GM19463 (cell line): ENCODE data around the gene WASHC1.
"Not testable (repeated sequence)": the region's sequence is repeated elsewhere in the genome, so short reads cannot be mapped to it uniquely, and the experiment has no call there.

Source experiments
- ATAC-seq: cut with Tn5 transposase; IDR thresholded peaks from one replicate; pipeline ENCODE4 v1.9.1; 2021; ENCODE audit warnings: mild to moderate bottlenecking, moderate library complexity; ENCODE audit not compliant: unreplicated experiment

The WASHC1 gene, protein sequence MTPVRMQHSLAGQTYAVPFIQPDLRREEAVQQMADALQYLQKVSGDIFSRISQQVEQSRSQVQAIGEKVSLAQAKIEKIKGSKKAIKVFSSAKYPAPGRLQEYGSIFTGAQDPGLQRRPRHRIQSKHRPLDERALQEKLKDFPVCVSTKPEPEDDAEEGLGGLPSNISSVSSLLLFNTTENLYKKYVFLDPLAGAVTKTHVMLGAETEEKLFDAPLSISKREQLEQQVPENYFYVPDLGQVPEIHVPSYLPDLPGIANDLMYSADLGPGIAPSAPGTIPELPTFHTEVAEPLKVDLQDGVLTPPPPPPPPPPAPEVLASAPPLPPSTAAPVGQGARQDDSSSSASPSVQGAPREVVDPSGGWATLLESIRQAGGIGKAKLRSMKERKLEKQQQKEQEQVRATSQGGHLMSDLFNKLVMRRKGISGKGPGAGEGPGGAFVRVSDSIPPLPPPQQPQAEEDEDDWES

DNA sequence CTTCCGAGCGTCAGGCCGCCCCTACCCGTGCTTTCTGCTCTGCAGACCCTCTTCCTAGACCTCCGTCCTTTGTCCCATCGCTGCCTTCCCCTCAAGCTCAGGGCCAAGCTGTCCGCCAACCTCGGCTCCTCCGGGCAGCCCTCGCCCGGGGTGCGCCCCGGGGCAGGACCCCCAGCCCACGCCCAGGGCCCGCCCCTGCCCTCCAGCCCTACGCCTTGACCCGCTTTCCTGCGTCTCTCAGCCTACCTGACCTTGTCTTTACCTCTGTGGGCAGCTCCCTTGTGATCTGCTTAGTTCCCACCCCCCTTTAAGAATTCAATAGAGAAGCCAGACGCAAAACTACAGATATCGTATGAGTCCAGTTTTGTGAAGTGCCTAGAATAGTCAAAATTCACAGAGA is at the start of gene WASHC1:
TSS of gene WASHC1 (minus strand) at position 101 of the 400 bp plus-strand sequence. CDS start 4,457 bp downstream, outside the sequence.
- ATAC-seq, result not testable (repeated sequence)

GRCh38 chr9:78333-78732 is 49.1 kb upstream of the WASHC1 start:
- not testable (repeated sequence) for ATAC-seq

- not testable (repeated sequence) for ATAC-seq
Measured at GRCh38 chr9:76389-76788, 47.1 kb upstream of the WASHC1 start.

GRCh38 chr9:73900-74525 is 44.8 kb upstream of the WASHC1 start:
- not testable (repeated sequence) for ATAC-seq

GRCh38 chr9:73076-73899 is 44.0 kb upstream of the WASHC1 start:
- ATAC-seq, result not testable (repeated sequence)

DNA sequence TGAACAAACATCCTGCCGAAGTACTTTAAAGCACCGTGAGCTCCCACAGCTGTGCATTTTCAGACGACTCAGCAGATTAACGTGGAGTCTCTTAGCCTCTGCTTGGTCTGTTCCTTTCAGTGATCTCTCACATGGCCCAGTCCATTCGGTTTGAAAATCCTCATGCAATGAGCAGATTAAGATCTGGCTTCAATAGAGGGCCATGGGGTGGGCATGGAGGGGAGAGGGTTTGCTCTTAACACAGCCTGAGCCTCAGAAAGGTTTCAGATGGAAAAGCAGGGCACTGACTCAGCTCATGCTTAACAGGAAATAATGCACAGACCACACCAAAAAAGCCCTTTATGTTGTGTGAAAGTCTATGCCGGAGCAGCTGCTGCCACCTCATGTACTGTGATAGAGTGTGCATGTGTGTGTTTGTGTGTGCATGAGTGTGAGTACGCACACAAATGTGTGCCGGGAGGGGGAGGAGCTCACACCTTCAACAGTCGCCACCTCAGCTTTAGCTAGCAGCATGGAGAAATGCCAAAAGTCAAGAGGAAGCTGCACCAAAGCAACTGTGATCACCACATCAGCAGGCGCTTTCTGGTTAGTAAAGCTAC is 33.9 kb upstream of the WASHC1 start:
- ATAC-seq, result peak; percentile 88

DNA sequence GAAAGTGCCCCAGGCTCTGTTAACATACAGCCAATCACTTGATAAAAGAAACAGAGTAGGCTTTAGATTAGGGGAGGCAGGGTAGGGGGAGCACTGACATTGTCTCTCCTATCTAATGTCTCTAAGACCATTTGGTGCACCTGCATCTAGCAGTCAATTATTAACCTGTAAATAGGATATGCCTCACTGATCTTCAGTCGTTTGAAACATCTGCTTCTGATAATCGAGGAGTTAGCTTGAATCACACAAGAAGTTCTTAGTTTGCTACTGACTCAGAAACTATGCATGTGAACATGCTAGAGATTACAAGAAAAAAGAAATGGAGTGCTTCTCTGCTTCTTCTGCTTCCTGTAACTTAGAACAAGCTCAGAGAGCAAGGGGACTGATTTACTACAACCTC is 23.4 kb upstream of the WASHC1 start:
- peak; percentile 90 for ATAC-seq

- ATAC-seq, result not testable (repeated sequence)
Measured at GRCh38 chr9:48190-48842, 19.1 kb upstream of the WASHC1 start.

GRCh38 chr9:46639-47271 is 17.5 kb upstream of the WASHC1 start:
- ATAC-seq, result not testable (repeated sequence)

- not testable (repeated sequence) for ATAC-seq
Measured at GRCh38 chr9:46164-46563, 16.9 kb upstream of the WASHC1 start.

GRCh38 chr9:45180-45878 is 16.1 kb upstream of the WASHC1 start:
- not testable (repeated sequence) for ATAC-seq

GRCh38 chr9:44416-44815 is 15.2 kb upstream of the WASHC1 start:
- ATAC-seq, result not testable (repeated sequence)

- not testable (repeated sequence) for ATAC-seq
Measured at GRCh38 chr9:43636-44035, 14.4 kb upstream of the WASHC1 start.

- ATAC-seq, result not testable (repeated sequence)
Measured at GRCh38 chr9:43116-43515, 13.9 kb upstream of the WASHC1 start.

DNA sequence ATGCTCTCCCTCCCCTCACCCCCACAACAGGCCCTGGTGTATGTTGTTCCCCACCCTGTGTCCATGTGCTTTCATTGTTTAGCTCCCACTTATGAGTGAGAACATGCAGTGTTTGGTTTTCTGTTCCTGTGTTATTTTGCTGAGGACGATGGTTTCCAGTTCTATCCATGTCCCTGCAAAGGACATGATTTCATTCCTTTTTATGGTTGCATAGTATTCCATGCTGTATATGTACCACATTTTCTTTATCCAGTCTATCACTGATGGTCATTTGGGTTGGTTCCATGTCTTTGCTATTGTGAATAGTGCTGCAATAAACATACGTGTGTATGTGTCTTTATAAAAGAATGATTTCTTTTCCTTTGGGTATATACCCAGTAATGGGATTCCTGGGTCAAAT is 12.6 kb upstream of the WASHC1 start:
- not testable (repeated sequence) for ATAC-seq

DNA sequence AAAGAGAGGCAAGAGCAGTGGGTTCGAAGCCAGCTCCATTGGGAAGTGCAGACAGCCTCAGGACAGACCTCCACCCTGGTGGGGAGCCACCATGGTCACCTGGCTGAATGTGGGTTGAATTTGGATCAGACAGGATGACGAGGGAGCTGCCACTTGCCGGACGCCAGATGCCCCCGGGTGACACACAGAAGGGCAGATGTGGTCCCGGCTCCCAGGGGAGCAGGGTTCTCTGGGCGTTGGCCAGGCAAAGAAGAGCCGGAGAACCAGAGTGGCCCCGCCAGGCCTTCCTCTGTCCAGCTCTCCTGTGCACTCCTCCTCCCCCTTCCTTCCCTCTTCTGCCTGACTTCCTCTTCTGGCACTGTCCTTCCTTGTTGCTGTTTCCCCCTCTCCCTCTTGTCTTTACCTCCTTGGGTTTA is 12.0 kb upstream of the WASHC1 start:
- not testable (repeated sequence) for ATAC-seq

- ATAC-seq, result not testable (repeated sequence)
Measured at GRCh38 chr9:32308-32707, 3.1 kb upstream of the WASHC1 start.

- ATAC-seq, result not testable (repeated sequence)
Measured at GRCh38 chr9:28775-29174, 481 bp downstream of the WASHC1 start.

DNA sequence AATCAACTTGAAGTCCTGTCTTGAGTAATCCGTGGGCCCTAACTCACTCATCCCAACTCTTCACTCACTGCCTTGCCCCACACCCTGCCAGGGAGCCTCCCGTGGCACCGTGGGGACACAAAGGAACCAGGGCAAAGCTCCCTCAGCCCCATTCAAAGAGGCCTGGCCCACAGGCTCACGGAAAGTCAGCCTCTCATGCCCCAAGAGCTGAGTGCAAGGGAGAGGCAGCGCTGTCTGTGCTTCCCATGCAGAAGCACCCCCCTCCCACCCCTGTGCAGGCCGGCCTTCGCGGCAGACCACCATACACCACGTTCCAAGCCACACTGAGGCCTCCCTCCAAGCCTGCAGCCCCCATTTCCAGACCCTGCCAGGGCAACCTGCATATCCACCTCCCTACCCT is 7.6 kb downstream of the WASHC1 start:
- not testable (repeated sequence) for ATAC-seq
